GM12892 (cell line): ENCODE results near the gene DEPP1.

ENCODE experiments used
- POLR2A ChIP-seq: IDR thresholded peaks from 2 replicates; pipeline ENCODE4 v1.6.1; 2011; ENCODE audit warnings: low read depth, low read length, control low read depth
- POLR2AphosphoS5 ChIP-seq: IDR thresholded peaks from 2 replicates; pipeline ENCODE4 v1.6.1; 2011; ENCODE audit warnings: low read depth, low read length, control low read depth
- TAF1 ChIP-seq: IDR thresholded peaks from 2 replicates; pipeline ENCODE4 v1.6.1; 2011; ENCODE audit warnings: low read depth, mild to moderate bottlenecking, control low read depth, low read length, borderline replicate concordance

GRCh38 chr10:44975431-44976331 is 2.9 kb downstream of the DEPP1 start:
- TF ChIP-seq POLR2A = no peak
- no peak for TF ChIP-seq POLR2AphosphoS5
- TF ChIP-seq TAF1 = no peak
